ENCODE data around the gene UTP25.
"Not testable (repeated sequence)": the region's sequence is repeated elsewhere in the genome, so short reads cannot be mapped to it uniquely, and the experiment has no call there.

Gene UTP25

GRCh38 chr1:209876078-209876800, 48.5 kb downstream of the UTP25 start:
- no peak for DNase-seq

- DNase-seq, result no peak
Measured at GRCh38 chr1:209877087-209877764, 49.5 kb downstream of the UTP25 start.

- DNase-seq, result no peak
Measured at GRCh38 chr1:209878964-209879363, 51.2 kb downstream of the UTP25 start.

- DNase-seq, result no peak
Measured at GRCh38 chr1:209879539-209879938, 51.8 kb downstream of the UTP25 start.

- no peak for DNase-seq
Measured at GRCh38 chr1:209880031-209880430, 52.3 kb downstream of the UTP25 start.

GRCh38 chr1:209881619-209882018, 53.8 kb downstream of the UTP25 start:
- DNase-seq, result no peak

GRCh38 chr1:209882286-209882685, 54.5 kb downstream of the UTP25 start:
- no peak for DNase-seq

- DNase-seq, result no peak
Measured at GRCh38 chr1:209882942-209883340, 55.2 kb downstream of the UTP25 start.

- peak; percentile 69 for DNase-seq
Measured at GRCh38 chr1:209883341-209883971, 55.7 kb downstream of the UTP25 start.

- DNase-seq, result peak; percentile 62
Measured at GRCh38 chr1:209884249-209884648, 56.5 kb downstream of the UTP25 start.

- DNase-seq, result peak; percentile 99
Measured at GRCh38 chr1:209884665-209885117, 56.9 kb downstream of the UTP25 start.

GRCh38 chr1:209885403-209886218, 57.8 kb downstream of the UTP25 start:
- no peak for DNase-seq

- DNase-seq, result no peak
Measured at GRCh38 chr1:209886219-209886536, 58.4 kb downstream of the UTP25 start.

GRCh38 chr1:209888291-209889076, 60.7 kb downstream of the UTP25 start:
- DNase-seq, result not testable (repeated sequence)

GRCh38 chr1:209889077-209889418, 61.3 kb downstream of the UTP25 start:
- no peak for DNase-seq

GRCh38 chr1:209890641-209891330, 63.0 kb downstream of the UTP25 start:
- peak; percentile 56 for DNase-seq

GRCh38 chr1:209893751-209894150, 66.0 kb downstream of the UTP25 start:
- DNase-seq, result no peak

- peak; percentile 71 for DNase-seq
Measured at GRCh38 chr1:209895709-209896108, 67.9 kb downstream of the UTP25 start.

GRCh38 chr1:209896346-209896745, 68.6 kb downstream of the UTP25 start:
- no peak for DNase-seq

GRCh38 chr1:209898271-209898670, 70.5 kb downstream of the UTP25 start:
- not testable (repeated sequence) for DNase-seq

GRCh38 chr1:209898851-209899250, 71.1 kb downstream of the UTP25 start:
- DNase-seq, result not testable (repeated sequence)

- DNase-seq, result no peak
Measured at GRCh38 chr1:209899948-209900347, 72.2 kb downstream of the UTP25 start.
